ENCODE results near the gene HIPK4.
"Not testable (repeated sequence)": the region's sequence is repeated elsewhere in the genome, so short reads cannot be mapped to it uniquely, and the experiment has no call there.

The HIPK4 gene

DNA sequence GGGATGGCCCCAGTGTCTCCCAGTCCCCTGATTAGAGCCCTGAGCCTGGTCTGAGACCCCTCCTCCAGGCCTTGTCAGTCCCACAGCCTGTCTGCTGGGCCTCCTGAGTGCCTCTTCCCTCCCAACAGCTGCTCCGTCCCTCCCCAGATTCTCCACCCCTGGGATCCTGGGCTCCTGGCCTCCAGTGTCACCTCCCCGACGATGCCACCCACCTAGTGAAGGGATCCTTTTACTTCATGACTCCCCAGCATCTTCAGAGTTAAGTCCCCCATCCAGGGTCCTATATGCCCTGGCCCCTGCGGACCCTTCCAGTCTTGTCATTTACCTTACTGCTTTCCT, 27.6 kb upstream of the HIPK4 start:
- no peak for DNase-seq (ENCODE audit: low read depth)

DNA sequence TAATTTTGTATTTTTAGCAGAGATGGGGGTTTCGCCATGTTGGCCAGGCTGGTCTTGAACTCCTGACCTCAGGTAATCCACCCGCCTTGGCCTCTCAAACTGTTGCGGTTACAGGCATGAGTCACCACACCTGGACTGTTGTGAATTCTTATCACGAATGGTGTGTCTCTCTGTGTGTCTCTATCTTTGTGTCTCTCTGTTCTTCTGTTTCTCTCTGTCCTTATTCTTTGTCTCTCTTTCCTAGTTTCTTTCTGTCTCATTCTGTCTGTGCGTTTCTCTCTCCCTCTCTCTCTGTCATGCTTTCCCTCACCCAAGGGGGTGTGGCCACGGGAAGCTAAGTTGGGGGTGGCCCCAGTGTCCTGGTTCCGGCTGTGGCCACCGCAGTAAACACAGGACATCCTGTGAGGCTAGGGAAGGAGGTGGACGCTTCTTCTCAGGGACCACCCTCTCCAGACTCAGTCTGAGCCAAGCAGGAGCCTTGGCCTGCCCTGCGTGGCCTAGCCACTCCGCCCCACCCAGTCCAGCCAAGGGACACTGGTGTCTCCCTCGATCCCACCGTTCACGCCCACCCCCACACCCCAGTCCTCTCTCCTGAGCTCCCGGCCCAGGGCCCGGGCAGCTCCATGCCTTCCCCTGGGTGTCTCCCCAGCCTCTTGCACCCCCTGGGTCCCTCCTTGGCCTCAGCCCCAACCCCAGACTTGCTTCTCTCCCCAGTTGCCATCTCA, 27.1 kb upstream of the HIPK4 start:
- peak; percentile 71 for DNase-seq (ENCODE audit: low read depth)

- no peak for DNase-seq (ENCODE audit: low read depth)
These were observed 25.8 kb upstream of the HIPK4 start for GRCh38 chr19:40415768-40416167.

GRCh38 chr19:40414542-40415535, 24.9 kb upstream of the HIPK4 start:
- no peak for DNase-seq (ENCODE audit: low read depth)

DNA sequence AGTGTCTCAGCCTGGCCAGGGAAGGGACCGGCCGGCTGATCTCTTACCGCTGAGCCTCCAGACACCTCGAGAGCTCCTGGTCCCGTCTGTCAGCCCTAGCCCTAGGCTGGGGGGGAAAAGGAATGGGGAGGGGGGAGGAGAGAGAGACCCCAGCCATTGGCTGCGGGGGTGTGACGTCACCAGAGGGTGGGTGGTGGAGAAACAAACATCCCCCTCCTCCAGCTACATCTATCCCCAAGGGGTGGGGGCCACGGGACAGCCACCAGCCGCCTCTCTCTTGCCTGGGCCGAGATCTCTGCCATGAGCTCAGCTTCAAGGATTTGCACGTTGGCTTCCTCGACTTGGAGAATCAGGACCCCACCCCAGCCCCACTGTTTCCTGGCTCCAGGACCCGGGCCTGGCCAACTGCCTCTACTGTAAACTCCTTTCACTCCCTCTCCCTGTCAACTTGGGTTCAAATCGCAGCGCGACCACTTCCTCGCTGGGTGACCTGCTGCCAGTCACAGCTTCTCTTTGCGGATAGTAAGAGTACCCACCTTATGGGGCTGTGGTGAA, 23.4 kb upstream of the HIPK4 start, which contains the start of gene PRX:
Gene PRX (minus strand): TSS at position 88 of the 555 bp plus-strand sequence. CDS start 5,446 bp downstream, outside the sequence.
- no peak for DNase-seq (ENCODE audit: low read depth)

DNA sequence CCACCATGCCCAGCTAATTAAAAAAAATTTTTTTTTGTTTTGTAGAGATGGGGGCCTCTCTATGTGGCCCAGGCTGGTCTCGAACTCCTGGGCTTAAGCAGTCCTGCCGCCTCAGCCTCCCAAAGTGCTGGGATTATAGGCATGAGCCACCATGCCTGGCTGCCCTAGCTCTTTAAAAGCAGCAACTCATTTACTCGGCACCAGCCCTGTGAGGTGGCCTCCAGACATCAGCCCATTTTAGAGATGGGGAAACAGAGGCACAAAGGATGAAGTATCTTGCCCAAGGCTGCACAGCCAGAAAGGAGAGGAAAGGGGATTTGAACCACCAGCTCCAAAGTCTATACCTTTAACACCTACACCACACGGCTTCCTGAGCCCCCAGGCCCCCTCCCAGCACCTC, 22.9 kb upstream of the HIPK4 start:
- no peak for DNase-seq (ENCODE audit: low read depth)

DNA sequence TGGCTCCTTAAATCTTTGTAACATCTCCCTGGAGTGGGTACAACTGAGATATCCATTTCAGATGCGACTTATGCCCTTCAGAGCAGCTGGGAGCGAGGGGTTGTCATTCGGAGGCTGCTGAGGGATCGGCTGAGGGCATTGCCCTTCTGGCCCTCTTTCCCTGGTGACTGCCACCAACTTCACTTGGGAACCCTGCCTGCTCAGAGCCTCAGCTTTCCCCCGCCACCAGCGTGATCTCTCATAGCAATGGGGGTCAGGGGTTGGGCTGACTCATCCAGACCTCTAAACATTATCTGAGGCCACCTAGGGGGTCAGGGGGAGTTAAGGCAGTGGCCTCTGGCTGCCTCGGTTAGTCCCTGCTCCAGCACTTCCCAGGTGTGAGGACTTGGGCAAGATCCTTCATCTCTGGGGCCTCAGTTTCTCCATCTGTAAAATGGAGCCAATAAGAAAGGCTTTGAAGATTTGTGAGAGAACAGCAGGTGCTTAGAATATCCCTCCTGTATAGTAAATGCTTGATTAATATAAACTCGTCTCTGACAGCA, 22.0 kb upstream of the HIPK4 start:
- no peak for DNase-seq (ENCODE audit: low read depth)

GRCh38 chr19:40411125-40411842, 21.3 kb upstream of the HIPK4 start:
- DNase-seq (ENCODE audit: low read depth), result no peak

- no peak for DNase-seq (ENCODE audit: low read depth)
These were observed 20.0 kb upstream of the HIPK4 start for GRCh38 chr19:40410030-40410389.

DNA sequence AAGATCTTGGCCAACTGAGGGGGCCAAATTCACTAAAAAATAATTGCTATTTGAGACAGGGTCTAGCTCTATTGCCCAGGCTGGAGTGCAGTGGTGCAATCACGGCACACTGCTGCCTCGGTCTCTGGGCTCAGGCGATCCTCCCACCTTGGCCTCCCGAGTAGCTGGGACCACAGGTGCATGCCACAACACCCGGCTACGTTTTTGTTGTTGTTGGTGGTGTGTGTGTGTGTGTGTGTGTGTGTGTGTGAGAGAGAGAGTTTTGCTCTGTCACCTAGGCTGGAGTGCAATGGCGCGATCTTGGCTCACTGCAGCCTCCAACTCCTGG, 18.6 kb upstream of the HIPK4 start:
- DNase-seq (ENCODE audit: low read depth), result not testable (repeated sequence)

GRCh38 chr19:40407714-40408597, 18.0 kb upstream of the HIPK4 start:
- DNase-seq (ENCODE audit: low read depth), result no peak

- peak; percentile 92 for DNase-seq (ENCODE audit: low read depth)
These were observed 13.4 kb upstream of the HIPK4 start for GRCh38 chr19:40403262-40403984.

- no peak for DNase-seq (ENCODE audit: low read depth)
These were observed 10.6 kb upstream of the HIPK4 start for GRCh38 chr19:40400559-40400958.

DNA sequence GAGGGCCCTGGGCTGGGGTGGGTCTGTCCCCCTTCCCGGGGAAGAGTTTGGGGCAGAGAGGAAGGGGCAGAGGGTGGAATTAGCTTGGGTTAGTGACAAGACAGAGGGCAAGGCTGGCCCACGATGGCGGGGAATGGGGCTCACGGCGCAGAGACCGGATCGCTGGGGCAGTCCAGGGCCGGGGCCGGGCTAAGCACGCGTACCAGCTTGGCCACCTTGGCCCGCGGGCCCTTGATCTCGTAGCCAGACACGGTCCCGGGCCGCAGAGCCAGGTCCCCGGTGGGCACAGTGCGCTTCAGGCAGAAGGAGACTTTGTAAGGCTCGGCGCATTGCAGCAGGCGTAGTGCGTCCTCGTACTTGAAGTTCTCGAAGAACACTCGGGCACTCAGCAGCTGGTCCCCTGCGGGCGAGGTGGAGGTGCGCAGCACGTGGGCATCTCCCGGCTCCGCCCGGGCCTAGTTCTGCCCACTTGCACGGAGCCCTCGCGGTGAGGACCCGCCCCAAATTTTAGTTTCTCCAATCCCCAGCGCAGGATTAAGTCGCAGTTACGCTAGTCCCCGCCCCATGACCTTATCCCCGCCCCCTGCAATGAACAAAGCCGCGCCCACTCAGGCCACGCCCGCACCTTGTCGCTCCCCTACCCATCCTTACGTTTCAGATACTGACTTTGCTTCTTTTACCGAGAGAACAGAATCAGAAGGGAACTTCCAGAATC, 8.6 kb upstream of the HIPK4 start:
- no peak for DNase-seq (ENCODE audit: low read depth)

GRCh38 chr19:40397568-40397906, 7.6 kb upstream of the HIPK4 start:
- DNase-seq (ENCODE audit: low read depth), result no peak

DNA sequence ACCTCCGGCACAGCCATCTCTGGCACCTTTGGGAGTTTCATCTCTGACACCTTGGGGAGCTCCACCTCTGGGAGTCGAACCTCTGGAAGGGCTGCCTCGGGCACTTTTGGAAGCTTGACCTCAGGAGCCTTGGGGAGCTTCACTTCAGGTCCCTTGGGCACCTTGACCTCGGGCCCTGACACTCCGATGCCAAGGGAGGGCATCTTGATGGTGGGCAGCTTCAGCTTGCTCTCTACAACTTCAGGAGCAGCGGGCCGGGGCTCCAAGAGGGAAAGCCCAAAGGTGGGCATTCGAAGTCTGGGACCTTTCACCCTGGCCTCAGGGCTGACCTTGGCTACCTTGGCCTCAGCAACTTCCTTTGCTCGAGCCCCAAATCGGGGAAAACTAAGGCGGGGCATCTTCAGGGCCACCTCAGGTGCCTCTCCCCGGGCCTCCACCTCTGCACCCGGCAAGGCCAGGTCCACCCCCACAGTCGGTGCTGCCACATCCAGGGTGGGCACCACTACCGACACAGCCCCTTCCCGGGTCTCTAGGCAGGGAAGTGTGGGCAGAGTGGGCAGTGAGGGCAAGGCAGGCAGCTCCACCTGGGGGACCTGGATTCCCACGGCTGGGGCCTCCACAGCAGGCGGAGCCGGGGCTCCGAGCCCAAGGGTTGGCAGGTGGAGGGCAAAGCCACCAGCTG, 7.0 kb upstream of the HIPK4 start:
- no peak for DNase-seq (ENCODE audit: low read depth)

DNA sequence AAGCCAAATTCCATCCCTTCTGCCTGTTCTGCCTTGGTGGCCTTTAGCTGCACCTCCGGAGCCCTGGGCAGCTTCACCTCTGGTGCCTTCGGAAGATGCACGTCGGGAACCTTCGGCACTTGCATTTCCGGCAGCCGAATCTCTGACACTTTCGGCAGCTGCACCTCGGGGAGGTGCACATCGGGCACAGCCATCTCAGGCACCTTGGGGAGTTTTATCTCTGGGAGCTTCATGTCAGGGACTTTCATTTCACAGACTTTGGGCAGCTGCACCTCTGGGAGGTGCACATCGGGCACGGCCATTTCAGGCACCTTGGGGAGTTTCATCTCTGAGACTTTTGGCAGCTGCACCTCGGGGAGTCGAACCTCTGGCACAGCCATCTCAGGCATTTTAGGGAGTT, 6.0 kb upstream of the HIPK4 start:
- DNase-seq (ENCODE audit: low read depth), result no peak

- no peak for DNase-seq (ENCODE audit: low read depth)
These were observed 4.8 kb upstream of the HIPK4 start for GRCh38 chr19:40394816-40395210.

All from ELR (cell line).